Activated CD4-positive, alpha-beta memory T cell treated with anti-CD3 and anti-CD28 coated beads for 36 hours (primary cell): ENCODE results near the gene EXOC4. TPM values are rescaled to one million over a fixed set of nuclear protein-coding genes. Genes with fewer than 3 reads are reported as not detected.

Experiments used
- CTCF ChIA-PET: fragments of 350-600 bp; sonication (Branson Sonifier 250); formaldehyde crosslinking; loops from one replicate; lab custom pipeline; 2021; ENCODE audit warnings: antibody characterized with exemption, inconsistent platforms; lab: Charles Lee
- POLR2A ChIA-PET: fragments of 350-600 bp; sonication (Branson Sonifier 250); formaldehyde crosslinking; loops from one replicate; lab custom pipeline; 2021; ENCODE audit warnings: antibody characterized with exemption; lab: Charles Lee
- DNase-seq: peaks from one replicate; pipeline ENCODE4 v3.0.0-alpha.2; 2020
- H3K27ac Mint-ChIP-seq: one replicate; pipeline ENCODE4 v1.8.0; 2021; ENCODE audit warnings: mixed read lengths
- H3K27me3 Mint-ChIP-seq: one replicate; pipeline ENCODE4 v1.8.0; 2021; ENCODE audit warnings: mixed read lengths
- H3K36me3 Mint-ChIP-seq: one replicate; pipeline ENCODE4 v1.8.0; 2021; ENCODE audit warnings: mixed read lengths
- H3K4me1 Mint-ChIP-seq: one replicate; pipeline ENCODE4 v1.8.0; 2021; ENCODE audit warnings: low read depth, mixed read lengths
- H3K4me3 Mint-ChIP-seq: one replicate; pipeline ENCODE4 v1.8.0; 2021; ENCODE audit warnings: mild to moderate bottlenecking, mixed read lengths
- H3K9me3 Mint-ChIP-seq: one replicate; pipeline ENCODE4 v1.8.0; 2021; ENCODE audit warnings: mixed read lengths
- intact Hi-C: fragments of 100-400 bp; cut with micrococcal nuclease; formaldehyde crosslinking; loops from one replicate; pipeline ENCODE4 v1.15.1; 2023
- total RNA-seq, 2 experiments: library from RNA; stranded (reverse); gene quantifications; one replicate each; pipeline ENCODE4 v1.2.3, GENCODE V29; 2021

The EXOC4 gene
- total RNA-seq, 2 experiments from 2014 or later, result 55.8 to 60.8 TPM

DNA sequence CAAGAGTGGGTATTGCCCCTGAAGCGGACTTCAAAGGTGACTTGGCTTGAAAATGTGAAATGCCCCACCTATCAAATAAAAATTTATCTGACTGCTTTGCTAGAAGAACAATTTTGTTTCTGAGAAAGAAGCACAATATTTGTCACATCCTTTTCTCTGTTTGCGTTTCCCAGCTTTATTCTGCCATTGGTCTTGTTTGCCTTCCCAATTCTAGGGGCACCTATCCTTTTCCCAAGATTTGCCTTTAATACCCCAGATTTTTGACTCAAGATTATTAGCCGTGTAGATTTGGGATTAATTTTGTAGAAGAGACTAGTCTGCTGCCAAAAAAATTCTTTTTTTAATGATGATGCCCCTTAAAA, 764.0 kb downstream of the EXOC4 start:
- Mint-ChIP-seq H3K9me3 (no peaks in the 10 kb centered on the region), H3K36me3 (peaks cover 7% of the 10 kb centered on the region), H3K27me3 (no peaks in the 10 kb centered on the region), H3K4me3 (no peak overlapping the region), H3K4me1 (no peaks in the 10 kb centered on the region), H3K27ac (no peak overlapping the region)
- ChIA-PET CTCF (interaction anchor here (1.4 kb wide), 1 partner anchor 9 kb away, joined by 3 read pairs; no protein-coding TSS in a partner anchor), POLR2A (no interaction called here)
- intact Hi-C loops, result no loop called here
- DNase-seq, result no peak

DNA sequence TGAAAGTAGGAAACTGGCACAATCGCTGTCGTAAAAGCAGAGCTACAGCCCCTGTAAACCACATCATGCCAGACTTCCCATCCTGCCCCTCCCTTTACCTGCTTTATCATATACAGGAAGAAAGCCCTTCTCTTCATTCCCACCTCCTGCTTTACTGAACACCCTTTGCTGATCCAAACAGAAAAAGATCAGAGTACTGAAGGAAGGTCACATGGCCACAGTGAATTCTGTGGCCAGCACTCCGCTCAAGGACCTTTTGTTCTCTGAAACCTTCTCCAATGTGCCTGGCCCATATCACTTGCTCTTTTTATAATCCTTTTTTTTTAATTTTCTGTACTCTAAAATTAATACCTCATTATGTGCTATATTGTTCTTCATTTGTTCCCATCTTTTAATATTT, 765.4 kb downstream of the EXOC4 start:
- peaks cover 5% of the 10 kb centered on the region for H3K36me3 Mint-ChIP-seq
- H3K4me1 Mint-ChIP-seq, result no peaks in the 10 kb centered on the region
- no peak for DNase-seq
- H3K27me3 Mint-ChIP-seq, result no peaks in the 10 kb centered on the region
- CTCF ChIA-PET, result interaction anchor here (0.7 kb wide), 1 partner anchor 14 kb away, joined by 3 read pairs; no protein-coding TSS in a partner anchor
- H3K9me3 Mint-ChIP-seq, result no peaks in the 10 kb centered on the region
- no peak overlapping the region for H3K4me3 Mint-ChIP-seq
- intact Hi-C loops, result no loop called here
- H3K27ac Mint-ChIP-seq, result no peak overlapping the region
- POLR2A ChIA-PET, result no interaction called here

DNA sequence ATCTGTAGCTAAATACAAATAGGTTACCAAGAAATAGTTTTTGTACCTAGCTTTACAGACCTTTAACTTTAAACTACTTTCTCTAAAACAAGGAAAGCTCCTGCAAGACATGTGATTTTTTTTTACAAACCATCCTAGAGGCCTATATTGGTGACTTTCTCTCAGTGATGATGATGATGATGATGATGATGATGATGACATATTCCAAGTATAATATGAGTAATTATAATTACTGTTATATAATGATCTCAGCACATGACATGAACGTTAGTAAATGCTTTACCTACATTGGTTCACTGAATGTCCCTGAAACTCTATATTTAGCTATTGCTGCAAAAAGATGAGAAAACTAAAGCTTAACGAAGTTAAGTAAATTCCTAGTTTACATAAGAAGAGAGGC, 766.4 kb downstream of the EXOC4 start:
- Mint-ChIP-seq H3K27ac (no peak overlapping the region), H3K27me3 (no peaks in the 10 kb centered on the region), H3K4me1 (no peaks in the 10 kb centered on the region), H3K36me3 (peaks cover 5% of the 10 kb centered on the region), H3K4me3 (no peak overlapping the region), H3K9me3 (no peaks in the 10 kb centered on the region)
- POLR2A ChIA-PET, result no interaction called here
- DNase-seq, result no peak
- CTCF ChIA-PET, result no interaction called here
- intact Hi-C loops, result no loop called here

DNA sequence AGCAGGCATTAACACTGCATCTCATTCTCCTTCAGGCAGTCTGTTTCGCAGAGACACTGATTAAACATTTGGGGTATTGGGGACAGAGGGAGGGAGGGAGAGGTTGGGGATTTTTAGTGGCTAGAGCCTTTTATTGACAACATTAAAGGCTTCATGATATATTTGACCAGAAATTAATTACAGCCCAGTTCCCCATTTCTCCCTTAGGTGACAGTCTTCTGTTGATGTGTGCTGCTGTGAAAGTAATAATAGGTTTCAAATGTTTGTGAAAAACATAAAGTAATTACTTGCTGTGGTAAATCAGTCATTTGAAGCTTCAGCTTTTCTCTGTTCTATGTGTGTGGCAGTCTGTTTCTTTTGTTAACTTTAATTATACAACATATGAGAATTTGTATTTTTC, 769.0 kb downstream of the EXOC4 start:
- ChIA-PET POLR2A (no interaction called here), CTCF (no interaction called here)
- Mint-ChIP-seq H3K9me3 (no peaks in the 10 kb centered on the region), H3K4me3 (no peak overlapping the region), H3K27ac (no peak overlapping the region), H3K27me3 (no peaks in the 10 kb centered on the region), H3K4me1 (no peaks in the 10 kb centered on the region), H3K36me3 (peaks cover 11% of the 10 kb centered on the region)
- DNase-seq, result no peak
- intact Hi-C loops, result no loop called here

DNA sequence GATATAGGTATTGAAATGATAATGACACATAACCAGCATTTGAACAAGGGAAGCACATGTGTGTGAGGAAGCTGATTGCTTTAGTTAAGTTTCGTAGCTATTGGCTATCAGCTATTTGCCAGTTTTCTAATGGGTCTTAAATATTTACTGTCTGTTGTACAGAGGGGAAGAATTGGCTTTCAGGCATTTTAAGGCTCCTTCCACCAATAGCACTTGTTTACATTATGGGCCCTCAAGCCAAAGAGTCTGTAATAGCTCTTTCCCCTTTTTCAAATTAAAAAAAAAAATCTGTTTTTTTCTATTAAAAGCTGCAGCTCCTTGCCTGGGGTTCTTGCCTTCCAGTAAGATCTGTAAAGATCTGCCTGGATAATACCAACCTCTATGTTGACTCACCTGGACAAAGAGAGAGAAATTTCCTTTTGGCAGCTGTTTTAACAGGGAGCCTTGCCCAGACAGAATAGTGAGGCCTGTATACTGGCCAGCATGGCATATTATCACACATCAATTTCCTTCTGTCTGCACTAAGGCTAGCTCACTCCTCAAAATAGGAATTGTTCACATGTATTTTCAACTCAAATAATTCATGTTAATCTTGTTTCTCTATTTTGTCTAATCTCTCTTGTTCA, 769.5 kb downstream of the EXOC4 start:
- no peaks in the 10 kb centered on the region for H3K27me3 Mint-ChIP-seq
- CTCF ChIA-PET, result no interaction called here
- no peaks in the 10 kb centered on the region for H3K9me3 Mint-ChIP-seq
- H3K4me1 Mint-ChIP-seq, result no peaks in the 10 kb centered on the region
- no peak overlapping the region for H3K27ac Mint-ChIP-seq
- POLR2A ChIA-PET, result no interaction called here
- H3K4me3 Mint-ChIP-seq, result no peak overlapping the region
- no peak for DNase-seq
- intact Hi-C loops, result no loop called here
- H3K36me3 Mint-ChIP-seq, result peaks cover 11% of the 10 kb centered on the region

DNA sequence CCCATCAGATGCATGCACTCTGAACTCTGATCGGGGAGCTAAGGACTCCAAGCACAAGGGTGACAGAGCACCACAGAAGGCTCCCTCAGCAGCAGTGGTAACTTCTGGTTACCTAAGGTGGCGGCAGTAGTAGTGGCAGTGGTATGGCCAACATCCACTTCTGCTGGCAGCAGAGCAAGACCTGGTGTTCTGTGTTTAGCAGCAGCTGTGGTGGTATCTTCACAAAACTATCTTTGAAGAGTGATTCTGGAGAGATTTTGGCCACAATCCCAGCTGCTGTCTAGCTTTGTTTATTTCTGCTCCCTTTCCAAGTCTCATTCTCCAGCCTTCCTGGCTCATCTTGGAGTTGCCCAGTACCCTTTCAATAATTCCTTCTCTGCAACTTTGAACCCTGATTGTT, 771.9 kb downstream of the EXOC4 start:
- ChIA-PET POLR2A (interaction anchor here (1.5 kb wide), 1 partner anchor 13 kb away, joined by 3 read pairs; no protein-coding TSS in a partner anchor), CTCF (no interaction called here)
- no peak overlapping the region for H3K4me3 Mint-ChIP-seq
- peaks cover 13% of the 10 kb centered on the region for H3K36me3 Mint-ChIP-seq
- H3K9me3 Mint-ChIP-seq, result no peaks in the 10 kb centered on the region
- H3K4me1 Mint-ChIP-seq, result no peaks in the 10 kb centered on the region
- no peaks in the 10 kb centered on the region for H3K27me3 Mint-ChIP-seq
- intact Hi-C loops, result no loop called here
- H3K27ac Mint-ChIP-seq, result no peak overlapping the region
- no peak for DNase-seq

DNA sequence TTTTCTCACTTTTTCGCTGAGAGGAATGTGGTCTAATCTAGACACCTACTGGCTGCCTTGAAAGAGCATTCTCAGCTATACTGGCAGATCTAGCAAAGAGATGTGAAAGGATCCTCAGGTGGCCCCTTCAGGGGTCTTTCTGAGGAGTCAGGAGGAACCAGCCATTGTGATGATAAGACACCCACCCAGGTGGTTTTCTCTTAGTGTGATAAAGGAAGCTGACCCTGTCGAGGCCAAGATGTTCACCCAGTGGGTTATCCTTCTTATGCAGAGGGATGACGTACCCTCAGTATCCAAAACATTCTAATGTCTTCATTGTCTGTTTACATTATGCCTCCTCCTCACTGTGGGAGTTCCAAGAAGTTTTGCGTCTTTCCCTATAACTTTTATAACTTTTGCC, 776.0 kb downstream of the EXOC4 start:
- H3K9me3 Mint-ChIP-seq, result no peaks in the 10 kb centered on the region
- no peak for DNase-seq
- H3K27me3 Mint-ChIP-seq, result no peaks in the 10 kb centered on the region
- no peak overlapping the region for H3K4me3 Mint-ChIP-seq
- intact Hi-C loops, result no loop called here
- H3K27ac Mint-ChIP-seq, result no peak overlapping the region
- POLR2A ChIA-PET, result no interaction called here
- H3K36me3 Mint-ChIP-seq, result peaks cover 9% of the 10 kb centered on the region
- H3K4me1 Mint-ChIP-seq, result peaks cover 4% of the 10 kb centered on the region
- CTCF ChIA-PET, result no interaction called here

DNA sequence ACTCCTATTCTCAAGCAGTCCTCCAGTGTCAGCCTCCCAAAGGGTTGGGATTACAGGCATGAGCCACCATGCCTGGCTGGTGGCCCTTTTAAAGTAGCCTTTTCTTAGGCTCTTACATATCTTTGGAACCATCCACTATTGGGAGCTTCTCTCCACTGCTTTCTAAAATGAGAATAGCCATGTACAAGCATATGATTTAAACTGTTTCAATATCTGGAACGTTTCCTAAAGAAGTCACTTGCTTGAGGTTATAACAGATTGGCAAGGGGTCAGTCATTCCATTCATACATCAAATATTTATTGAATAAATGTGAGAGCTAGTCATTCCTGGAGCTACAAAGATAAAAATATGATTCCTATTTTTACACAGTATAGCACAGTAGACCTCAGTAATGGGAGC, 776.9 kb downstream of the EXOC4 start:
- intact Hi-C loops, result no loop called here
- no peak for DNase-seq
- Mint-ChIP-seq H3K27ac (no peak overlapping the region), H3K36me3 (peaks cover 10% of the 10 kb centered on the region), H3K4me3 (no peak overlapping the region), H3K4me1 (peaks cover 4% of the 10 kb centered on the region), H3K9me3 (no peaks in the 10 kb centered on the region), H3K27me3 (no peaks in the 10 kb centered on the region)
- ChIA-PET CTCF (no interaction called here), POLR2A (no interaction called here)

DNA sequence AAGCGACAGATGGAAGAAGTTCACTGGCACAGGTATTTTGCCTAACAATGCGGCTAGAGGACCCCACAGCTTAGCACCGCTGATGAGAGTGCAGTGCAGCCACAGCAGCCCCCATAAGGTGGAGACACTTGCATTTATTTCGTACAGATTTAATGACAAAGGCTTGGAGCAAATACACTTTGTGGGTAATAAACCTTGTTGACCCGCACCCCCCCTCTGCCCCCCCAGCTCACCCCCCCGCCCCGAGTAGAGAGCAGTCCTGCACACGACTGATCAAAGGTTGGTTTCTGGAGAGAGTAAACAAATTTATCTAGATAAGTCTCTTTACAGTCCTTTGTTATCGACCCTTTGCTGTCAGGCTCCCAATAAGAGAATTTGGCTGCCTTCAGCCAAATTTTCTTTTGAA, 777.6 kb downstream of the EXOC4 start:
- Mint-ChIP-seq H3K36me3 (peaks cover 11% of the 10 kb centered on the region), H3K4me1 (peaks cover 4% of the 10 kb centered on the region), H3K4me3 (no peak overlapping the region), H3K9me3 (no peaks in the 10 kb centered on the region), H3K27me3 (no peaks in the 10 kb centered on the region), H3K27ac (no peak overlapping the region)
- CTCF ChIA-PET, result no interaction called here
- POLR2A ChIA-PET, result no interaction called here
- DNase-seq, result no peak
- intact Hi-C loops, result no loop called here

DNA sequence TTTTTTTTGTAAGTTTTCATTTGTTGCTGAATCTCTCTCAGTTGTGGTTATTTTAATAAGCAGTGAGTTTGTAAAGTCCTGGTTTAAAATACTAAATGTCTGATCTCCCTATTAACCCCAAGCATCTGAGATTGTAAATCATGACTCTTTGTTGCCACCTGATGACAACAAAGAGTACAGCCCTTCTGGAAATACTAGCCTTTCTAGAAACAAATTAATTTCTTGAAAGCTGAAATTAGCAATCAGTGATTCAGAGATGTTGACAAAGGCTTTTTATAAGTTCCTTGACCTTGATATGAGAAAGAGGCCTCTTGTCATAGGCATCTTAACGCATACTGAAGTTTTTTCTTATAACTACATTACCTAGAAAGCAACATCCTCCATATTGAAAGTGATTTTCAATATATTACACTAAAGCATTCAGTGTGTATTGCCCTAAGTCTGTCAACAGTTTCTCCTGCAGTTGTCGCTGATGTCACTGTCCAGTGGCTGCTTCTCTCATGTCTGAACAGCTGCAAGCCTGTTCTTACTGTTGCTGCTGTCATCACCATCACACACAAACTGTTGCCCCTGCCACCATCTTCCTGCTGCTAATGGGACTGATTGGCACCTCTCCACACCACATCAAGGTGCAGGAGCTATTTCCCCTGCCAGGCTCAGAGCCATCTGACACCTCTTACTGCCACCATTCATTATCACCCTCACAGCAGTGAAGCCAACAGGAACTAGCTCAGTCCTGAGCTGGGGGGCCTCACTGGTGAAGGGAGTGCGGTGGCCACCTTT, 779.1 kb downstream of the EXOC4 start:
- Mint-ChIP-seq H3K36me3 (peaks cover 11% of the 10 kb centered on the region), H3K27ac (no peak overlapping the region), H3K4me3 (no peak overlapping the region), H3K9me3 (no peaks in the 10 kb centered on the region), H3K4me1 (peaks cover 4% of the 10 kb centered on the region), H3K27me3 (no peaks in the 10 kb centered on the region)
- peak; percentile 9 for DNase-seq
- CTCF ChIA-PET, result interaction anchor here (0.7 kb wide), 1 partner anchor 14 kb away, joined by 3 read pairs; no protein-coding TSS in a partner anchor
- POLR2A ChIA-PET, result no interaction called here
- intact Hi-C loops, result no loop called here

DNA sequence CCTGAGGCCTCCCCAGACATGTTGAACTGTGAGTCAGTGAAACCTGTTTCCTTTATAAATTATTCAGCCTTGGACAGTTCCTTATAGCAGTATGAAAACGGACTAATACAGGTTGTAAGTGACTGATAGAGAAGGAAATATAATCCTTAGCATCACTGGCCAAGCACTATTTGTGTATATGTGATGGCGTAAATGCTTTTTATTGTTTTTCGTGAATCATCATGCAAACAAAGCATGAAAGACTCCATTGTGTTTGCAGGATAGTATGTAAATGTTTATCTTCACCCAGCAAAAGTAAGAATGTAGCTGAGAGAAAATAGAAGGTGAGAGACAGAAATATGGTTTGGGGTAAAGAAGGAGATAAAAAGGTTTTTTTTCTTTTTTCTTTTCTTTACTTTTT, 781.8 kb downstream of the EXOC4 start:
- ChIA-PET POLR2A (no interaction called here), CTCF (no interaction called here)

DNA sequence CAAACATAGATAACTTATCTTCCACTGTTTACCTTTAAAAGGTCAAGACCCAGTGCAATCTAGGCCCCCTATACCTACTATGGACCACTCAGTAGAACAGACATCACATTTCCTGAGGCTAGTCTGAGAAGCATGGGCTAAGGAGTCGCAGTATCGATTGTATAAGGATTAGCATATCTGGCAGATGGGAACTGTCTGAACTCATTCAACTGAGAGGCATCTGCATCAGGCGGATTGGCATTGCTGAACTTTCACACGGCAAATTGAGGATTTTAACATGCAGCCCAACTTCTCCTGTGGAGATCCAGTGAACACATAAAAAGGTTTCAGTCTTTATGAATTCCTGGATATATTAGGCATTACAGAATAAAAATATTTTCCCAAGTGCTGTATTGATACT, 785.1 kb downstream of the EXOC4 start:
- no peak for DNase-seq
- CTCF ChIA-PET, result no interaction called here
- no peaks in the 10 kb centered on the region for H3K27me3 Mint-ChIP-seq

More for the DNA sequence above, 781.8 kb downstream of the EXOC4 start:
- intact Hi-C loops, result no loop called here
- Mint-ChIP-seq H3K27ac (no peak overlapping the region), H3K4me3 (no peak overlapping the region), H3K4me1 (peaks cover 4% of the 10 kb centered on the region), H3K36me3 (peaks cover 8% of the 10 kb centered on the region), H3K27me3 (no peaks in the 10 kb centered on the region), H3K9me3 (no peaks in the 10 kb centered on the region)
- DNase-seq, result no peak

DNA sequence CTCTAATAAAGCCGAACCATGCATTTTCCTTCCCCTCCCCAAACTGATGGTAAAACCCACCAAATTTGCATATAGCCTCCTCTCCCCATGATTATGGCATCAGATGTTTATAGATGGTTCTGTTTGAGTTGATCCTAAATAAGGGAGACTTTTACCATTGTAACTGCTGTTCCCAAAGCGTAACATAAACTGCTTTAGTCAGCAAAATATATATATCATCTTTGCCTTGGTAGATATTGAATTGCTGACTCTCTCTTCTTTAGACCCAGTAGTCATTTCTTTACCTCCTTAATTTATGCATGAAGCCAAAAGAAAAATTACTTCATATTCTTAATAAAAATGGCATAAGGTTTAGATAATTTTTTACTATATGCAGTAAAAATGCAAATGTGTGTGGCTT, 788.1 kb downstream of the EXOC4 start:
- Mint-ChIP-seq H3K4me3 (no peak overlapping the region), H3K9me3 (no peaks in the 10 kb centered on the region), H3K4me1 (no peaks in the 10 kb centered on the region), H3K27me3 (no peaks in the 10 kb centered on the region), H3K36me3 (peaks cover 18% of the 10 kb centered on the region), H3K27ac (no peak overlapping the region)
- intact Hi-C loops, result no loop called here
- DNase-seq, result no peak
- CTCF ChIA-PET, result no interaction called here
- POLR2A ChIA-PET, result no interaction called here

More for the DNA sequence above, 785.1 kb downstream of the EXOC4 start:
- Mint-ChIP-seq H3K27ac (no peak overlapping the region), H3K36me3 (peaks cover 8% of the 10 kb centered on the region), H3K4me1 (no peaks in the 10 kb centered on the region), H3K9me3 (no peaks in the 10 kb centered on the region), H3K4me3 (no peak overlapping the region)
- POLR2A ChIA-PET, result no interaction called here
- intact Hi-C loops, result no loop called here
